NCI-H2227 (cell line): ENCODE results near the gene MYO1A.
"Not testable (repeated sequence)": the region's sequence is repeated elsewhere in the genome, so short reads cannot be mapped to it uniquely, and the experiment has no call there.

Source experiments
- DNase-seq: peaks from one replicate; lab custom pipeline; 2025; ENCODE audit not compliant: unreplicated experiment; lab: John Stamatoyannopoulos, UW

MYO1A gene

DNA sequence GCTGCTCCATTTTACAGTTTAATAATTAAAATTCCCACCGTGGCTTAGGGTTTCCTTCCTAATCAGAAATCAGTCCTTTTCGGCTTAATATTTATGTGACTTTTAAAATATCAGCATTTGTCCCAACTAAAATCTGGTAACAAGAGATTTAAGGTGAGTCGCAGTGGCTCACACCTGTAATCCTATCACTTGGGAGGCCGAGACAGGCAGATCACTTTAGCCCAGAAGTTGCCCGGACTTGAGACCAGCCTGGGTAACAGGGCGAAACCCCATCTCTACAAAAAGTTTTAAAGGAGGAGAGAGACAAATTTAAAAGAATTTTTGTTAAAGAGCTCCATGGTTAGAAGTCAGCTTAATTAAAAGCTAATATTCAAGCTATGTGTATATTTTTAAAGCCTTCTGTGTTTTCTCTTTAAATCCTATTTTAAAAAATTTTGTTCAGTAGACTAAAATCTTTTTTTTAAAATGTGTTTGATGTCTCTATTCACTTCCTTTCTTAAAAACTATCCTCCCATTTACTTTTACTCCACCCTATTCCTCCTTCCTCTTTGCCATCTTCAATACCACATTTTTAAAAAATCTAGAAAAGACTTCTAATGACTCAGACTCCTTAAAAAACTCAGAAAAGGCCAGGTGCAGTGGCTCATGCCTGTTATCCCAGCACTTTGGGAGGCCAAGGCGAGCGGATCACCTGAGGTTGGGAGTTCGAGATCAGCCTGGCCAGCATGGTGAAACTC is 29.8 kb downstream of the MYO1A start:
- DNase-seq = no peak

DNA sequence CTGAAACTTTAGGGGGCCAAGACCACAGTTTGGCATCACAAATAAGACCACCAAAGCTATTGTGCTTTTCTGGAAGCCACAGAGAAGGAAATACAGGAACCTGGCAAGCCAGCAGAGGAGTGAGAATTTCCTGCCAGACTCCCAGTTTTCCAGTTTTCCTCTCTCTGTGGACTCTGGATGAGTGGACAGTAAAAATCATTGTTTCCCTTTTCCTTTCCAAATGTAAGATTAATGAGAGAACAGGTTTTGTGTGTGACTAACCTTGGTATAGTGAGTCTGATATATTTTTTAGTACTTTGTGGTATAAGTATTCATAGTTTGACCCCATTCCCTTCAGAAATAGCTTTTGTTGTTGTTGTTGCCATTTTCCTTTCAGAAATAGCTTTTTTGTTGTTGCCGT is 31.0 kb downstream of the MYO1A start:
- DNase-seq = no peak

DNA sequence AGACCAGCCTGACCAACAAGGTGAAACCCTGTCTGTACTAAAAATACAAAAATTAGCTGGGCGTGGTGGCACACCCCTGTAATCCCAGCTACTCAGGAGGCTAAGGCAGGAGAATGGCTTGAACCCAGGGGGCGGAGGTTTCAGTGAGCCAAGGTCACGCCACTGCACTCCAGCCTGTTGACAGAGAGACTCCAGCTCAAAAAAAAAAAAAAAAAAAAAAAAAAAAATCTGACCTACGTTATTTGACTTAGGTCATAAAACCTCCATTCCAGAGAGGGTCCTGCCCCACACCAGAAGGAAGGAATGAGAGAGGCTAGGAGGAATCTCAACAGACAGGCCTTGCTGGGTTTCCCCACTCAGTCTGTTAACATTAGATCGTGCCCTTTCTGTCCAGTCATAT is 31.6 kb downstream of the MYO1A start:
- not testable (repeated sequence) for DNase-seq

DNA sequence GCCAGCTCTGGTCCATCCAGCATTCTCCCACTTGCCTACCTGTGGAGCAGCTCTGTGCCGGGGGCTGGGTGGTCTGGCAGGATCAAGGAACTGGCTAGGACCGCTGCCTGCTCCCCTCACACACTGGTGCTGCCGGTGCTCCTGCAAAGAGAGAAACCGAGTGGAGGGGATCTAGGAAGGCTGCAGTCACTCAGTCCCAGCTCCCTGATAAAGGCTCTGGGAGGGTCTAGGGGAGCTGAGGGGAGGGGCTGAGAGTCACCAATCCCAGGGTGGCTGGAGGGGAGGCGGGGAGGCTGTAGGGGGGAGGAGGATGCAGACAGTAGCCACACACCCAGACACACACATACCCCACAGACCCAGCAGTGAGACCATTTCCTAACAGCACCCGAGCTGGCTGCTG is 33.6 kb downstream of the MYO1A start, which contains the start of gene TAC3:
TAC3 (minus strand) TSS at position 182 of the 400 bp plus-strand sequence. CDS start 732 bp downstream, outside the sequence.
- DNase-seq = peak; percentile 54

DNA sequence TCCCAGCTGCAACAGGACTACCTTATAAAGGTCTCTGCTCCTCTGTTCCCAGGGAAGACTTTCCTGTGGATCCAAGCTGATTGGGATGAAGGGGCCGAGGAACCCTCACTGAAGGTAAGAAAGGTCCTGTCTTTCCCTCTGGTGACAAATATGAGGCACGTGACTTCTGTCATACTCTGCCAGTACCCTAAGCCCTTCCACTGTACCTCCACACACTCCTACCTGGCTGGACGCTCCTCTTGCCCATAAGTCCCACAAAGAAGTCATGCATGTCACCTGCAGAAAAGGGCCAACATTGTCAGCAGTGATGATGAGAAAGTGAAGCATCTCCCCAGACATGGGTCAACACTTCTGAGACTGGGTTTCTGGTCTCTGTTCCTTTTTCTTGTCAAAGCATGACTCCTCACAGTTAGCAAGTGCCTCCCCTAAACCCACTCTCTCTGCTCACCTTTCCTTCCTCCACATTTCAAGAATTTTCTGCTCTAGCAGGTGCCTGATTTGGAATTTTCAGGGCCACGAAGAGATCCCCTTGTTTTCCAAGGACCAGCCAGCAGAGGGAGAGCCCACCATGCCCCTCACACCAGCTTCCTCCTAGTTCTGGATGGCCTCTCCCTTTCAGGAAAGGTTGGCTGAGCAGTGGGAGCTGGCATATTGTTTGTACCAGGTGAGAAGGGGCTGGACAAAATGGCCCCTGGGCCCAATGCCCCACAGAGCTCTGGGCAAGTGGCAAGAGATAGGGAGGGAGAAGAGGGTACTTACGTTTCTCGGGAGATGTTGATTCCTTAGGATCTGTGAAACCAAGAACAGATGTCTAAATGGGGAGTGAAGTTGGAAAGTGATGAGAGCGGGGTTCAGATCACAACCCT is 37.1 kb downstream of the MYO1A start:
- no peak for DNase-seq

DNA sequence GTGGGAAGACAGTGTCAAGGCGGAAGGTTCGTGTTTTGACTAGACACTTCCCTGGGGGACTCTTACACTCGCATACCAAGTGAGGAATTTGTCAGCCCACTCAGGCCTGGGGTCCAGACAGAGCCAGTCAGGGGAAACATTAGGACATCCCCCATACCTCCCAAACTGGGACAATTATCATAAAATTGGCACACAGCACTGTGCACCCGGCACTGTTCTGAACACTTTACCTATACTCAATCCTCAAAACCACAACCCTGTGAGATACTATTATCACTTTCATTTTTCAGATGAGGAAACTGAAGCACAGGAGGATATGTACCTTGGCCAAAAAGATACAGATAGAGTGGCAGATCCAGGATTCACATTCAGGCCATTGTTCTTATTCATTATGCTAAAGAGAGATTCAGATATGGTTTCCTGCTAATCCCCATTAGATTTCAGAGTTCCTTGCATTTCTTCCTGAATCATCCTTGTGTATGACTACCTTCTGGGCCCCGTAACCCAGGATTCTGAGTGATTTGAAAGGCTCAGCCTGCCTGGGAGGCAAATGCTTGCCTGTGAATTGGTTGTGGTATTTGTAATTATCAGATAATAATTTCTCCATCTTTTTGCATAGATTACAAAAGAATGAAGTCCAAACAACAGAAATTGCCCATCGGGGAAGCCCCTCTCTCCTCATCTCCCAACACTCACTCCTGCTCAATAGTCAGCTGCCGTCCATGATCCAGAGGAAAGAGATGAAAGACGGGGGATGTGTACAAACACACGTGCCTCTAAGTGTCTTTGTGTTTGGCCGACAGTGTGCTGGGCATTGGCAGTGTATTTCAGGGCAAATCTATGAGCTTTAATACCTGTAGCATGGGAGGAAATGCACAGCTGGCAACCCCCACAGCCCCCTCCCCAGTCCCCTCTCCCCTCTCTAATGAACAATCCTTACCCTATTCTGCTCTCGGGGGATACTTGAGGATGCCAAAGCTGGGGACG is 38.2 kb downstream of the MYO1A start:
- peak; percentile 5 for DNase-seq

DNA sequence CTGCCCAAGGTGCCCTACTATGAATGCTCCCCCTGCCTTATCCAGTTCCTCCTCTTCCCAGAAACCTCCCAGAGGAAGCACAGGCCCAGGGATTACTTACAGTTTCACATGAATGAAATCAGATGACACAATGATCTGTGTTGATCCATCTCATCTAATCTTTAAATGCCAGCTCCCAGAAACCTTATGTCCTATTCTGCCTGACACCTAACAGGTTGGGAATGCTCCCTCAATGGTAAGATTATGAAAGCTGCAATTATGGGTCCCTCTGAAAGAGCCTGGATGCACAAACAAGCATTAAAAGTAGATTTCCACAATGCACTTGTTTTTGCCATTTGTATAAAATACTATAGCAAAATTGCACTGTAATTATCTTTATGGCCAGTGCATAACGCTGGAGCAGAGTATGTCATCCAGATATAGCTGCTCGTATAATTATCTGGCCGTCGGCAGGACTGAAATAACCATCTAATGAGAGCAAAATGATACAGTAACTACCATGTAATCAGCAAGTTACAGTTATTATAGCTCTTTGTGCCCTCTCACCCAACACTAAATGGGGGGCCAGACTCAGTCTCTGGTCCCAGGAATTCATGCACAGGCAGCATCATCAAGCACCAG is 39.2 kb downstream of the MYO1A start:
- peak; percentile 93 for DNase-seq

DNA sequence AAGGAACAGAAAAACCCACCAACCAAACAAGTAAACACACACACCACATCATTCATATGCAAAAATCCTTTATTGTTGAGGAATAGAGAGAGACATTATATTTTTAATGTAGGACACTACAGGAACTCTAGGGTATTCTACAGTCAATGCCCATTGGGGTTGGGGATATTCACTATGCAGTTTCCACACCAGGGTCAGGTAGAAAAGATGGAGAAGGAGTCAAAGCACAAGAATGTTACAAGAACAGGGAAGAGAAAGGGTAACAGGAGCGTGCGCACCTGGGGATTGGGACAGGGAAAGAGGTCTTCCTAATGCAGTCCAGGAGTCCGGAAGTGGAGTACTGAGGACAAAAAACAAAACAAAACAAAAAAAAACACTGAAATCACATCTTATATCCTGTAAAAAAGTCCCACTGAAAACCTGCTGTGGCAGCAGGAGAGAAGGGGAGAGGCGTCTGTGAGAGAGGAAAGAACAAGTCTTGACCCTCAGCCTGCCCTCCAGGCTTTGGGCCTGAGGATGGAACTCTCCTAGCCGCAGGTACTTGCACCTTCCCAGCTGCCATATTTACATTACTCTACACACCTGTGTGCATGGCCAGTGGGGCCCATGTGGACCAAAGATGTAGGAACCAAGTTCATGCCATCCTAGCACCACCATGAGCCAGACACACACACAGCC is 39.8 kb downstream of the MYO1A start:
- DNase-seq = no peak

DNA sequence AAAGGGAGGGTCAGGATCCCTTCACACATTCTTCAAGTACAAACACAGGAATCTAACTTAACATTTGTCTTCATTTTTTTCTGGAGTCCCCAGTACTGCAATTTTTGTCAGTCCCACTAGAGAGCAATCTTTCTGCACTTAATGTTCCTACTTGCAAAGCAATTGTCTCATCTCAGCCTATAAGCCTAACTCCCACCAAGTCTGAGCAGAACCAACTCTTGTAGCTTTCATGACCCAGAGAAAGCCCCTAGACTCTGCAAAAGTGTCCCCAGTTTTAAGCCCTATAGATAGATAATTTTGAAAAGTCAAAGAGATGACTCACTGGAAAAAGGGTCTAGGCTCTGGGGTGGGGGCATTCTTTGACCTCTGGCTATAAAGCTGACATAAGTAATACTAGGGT is 41.8 kb downstream of the MYO1A start:
- DNase-seq = peak; percentile 66

DNA sequence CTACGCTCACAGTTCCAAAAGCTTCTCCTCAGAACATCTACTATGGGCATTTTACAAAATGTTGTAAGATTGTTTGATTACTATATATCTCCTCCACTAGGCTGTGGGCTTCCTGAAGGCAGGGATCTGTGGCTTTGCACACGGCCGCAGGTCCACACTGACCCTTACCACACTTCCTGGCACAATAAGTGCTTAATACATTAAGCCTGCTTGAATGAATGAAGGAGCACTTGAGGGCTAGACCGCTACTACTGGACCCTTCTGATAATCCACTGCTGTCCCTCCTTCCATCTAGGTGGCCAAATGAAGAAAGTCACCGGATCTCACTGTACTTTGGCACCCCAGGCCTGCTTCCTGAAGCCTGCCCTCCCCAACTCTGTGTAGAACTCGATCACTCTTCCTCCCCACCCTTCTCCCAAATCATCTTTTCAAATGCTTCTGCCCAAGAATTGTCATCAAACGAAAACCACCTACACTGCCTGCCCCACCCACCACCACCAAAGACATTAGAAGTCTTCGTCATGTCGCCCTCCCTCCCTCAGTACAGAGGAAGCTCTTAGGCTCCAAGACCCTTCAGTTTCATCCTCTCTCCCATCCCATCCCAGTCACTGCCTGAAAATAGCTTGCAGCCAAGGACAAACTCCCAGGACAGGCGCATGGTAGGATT is 43.0 kb downstream of the MYO1A start:
- DNase-seq = no peak

DNA sequence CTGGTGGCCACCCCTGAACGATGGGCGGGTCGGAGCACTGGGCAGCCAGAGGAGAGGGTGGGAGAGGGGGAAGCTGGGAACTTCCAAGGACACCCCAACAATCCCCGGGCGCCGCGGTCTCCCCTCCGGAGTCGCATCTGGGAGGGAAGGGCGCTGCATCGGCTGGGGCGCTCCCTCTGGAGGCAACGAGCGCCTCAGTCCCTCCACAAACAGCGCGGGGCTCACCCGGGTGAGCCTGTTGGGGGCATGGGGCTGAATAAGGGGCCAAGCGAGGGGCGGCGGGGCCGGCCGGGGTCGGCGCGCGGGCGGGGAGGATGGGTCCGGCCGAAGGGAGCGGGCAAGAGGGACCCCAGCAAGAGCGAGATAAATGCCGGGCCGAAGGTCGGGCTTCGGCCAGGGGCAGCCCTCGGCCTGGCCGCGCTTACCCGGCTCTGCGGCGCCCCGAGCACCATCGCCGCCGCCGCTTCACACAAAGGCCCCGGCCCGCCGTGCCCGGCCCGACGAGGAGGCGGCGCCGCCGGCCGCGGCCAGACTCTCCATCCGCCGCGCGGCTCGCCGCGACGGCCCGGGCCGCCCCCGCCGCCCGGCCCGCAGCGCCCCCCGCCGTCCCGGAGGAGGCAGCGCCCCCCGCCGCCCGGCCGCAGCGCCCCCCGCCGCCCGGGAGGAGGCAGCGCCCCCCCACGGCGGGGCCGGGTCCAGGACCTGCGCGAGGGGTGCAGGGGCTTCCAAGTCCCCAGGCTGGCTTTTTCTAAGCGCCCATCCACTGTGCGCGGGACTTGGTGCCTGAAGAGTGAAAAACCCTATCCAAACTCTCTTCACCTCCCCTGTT is 43.7 kb downstream of the MYO1A start, which contains the start of gene ZBTB39:
ZBTB39 (minus strand) TSS at position 567 of the 829 bp plus-strand sequence. CDS start 1,629 bp downstream, outside the sequence.
- DNase-seq = peak; percentile 68

DNA sequence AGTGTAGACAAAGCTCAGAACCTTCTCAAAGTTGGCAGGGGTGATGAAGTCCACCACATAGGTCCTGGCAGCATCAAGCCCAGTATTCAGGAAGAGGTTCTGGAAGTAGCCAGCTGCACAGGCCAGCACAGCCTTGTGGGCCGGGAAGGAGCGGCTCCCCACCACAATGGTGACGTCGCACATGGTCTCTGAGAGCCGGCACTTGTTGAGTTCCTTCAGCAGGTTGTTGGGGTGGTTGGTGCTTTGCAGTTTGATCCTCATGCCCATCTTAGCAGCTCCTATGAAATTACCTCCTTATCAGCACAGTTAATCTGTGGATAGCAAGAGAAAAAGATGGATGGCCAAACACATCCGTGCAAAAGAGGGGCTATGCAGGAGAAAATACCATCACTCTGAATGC is 45.3 kb downstream of the MYO1A start:
- no peak for DNase-seq

DNA sequence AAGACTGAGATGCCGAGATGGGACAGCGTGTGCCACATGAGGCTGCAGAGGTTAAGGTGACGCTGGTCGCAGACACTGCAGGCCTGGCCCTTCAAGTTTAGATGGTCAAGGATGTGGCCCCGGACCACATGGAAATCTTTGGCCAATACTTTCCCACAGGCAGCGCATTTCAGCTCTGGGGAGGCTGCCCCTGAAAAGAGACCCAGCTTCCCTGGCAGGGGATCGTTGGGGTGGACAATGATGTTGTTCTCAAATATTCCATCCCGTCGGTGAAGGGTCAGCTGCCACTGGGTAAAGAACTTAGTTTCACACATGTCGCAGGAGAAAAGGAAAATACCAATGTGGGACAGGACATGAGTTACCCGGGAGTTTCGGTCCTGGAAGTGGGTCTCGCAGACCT is 46.5 kb downstream of the MYO1A start:
- no peak for DNase-seq

DNA sequence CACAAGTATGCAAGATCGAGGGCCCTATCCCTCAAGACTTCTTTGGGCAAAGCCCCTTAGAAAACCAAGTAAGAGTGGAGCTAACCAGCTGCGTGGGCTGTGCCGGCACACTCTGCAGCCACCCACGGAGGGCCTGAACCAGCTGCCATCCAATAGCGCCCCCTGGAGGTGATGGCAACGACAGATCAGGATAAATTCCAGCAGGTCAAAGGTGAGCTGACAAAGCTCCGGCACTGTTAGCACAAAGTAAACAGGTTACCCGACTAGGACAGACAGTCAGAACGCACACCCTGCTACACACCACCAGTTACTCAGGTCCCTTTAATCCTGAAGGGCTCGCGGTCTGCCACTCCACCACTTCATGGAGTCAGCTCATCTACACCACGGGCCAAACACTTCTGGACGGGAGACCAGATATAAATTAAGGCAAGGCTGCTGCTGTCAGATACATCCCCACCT is 48.5 kb downstream of the MYO1A start:
- peak; percentile 61 for DNase-seq

DNA sequence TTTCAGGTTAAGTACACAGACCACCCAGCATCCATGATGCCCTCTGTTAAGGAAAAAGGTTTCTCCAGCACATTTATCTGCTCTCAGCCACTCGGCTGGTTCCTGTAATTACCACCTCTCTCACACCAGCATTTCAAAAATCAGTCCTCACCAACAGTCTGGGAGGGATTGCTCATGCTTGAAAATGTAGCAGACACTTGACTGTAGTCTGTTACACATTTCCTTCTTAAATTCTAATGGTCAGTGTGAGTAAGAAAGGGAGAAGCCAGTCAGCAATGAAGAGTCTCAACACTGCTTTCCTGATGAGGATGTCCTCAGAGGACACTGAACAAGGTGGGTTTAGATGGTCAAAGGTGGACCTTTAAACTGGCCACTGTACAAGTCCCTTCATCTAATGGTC is 49.5 kb downstream of the MYO1A start:
- no peak for DNase-seq

DNA sequence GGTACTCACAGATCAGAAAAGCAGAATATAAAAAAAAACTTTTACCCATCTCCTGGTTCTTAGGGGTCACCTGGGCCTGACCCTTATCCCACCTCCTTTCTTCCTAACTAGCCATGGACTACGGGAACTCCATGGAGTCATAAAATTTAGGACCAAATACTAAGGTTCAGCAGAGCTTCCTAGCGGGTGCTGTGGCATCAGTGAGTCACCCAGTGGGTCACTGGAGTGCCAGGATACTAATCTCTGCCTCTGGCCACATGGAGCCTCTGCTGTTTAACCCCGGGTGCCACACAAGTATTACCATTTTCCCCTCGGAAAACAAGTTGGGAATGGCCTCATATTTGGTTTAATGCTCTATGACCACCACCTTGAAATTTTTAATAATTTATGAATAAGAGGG is 50.5 kb downstream of the MYO1A start:
- DNase-seq = no peak

DNA sequence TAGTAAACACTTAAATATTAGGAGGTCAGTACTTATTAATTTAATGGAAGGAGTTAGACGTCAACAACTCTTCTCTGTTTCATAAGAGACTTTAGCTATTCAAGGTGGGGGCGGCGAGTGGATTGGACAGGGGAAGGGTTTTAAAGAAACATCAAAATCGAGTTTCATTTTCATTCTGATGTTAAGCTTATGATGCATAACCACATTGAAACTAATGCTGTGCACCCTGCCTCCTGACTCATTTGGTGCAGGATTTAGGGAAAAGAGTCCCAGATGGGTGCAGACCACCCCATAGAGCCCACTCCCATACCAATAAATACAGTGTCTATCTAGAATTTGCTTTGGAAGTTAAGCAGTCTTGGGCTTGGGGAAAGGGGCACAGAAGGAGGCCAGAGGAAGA is 50.9 kb downstream of the MYO1A start:
- DNase-seq = no peak

DNA sequence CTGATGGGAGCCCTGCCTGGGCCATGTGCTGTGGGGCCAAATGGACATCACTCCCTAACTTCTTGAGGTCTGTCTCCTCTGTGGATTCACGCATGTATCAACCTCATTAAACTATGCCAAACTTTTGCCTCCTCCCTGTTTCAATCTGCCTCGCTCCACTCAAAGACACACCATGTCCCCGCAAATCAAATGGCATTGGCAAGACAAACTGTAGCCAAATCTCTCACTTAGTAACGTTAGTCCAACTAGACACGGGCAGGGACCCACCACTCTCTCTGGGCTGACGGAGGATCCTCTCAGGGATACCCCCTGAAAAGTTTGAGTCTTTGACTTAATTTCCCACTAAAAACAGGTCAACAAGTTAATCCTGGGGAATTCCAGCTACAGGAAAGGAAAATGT is 51.6 kb downstream of the MYO1A start:
- no peak for DNase-seq
